SJSA1 (cell line): ENCODE measurements around the gene FGF9. TPM values are rescaled to one million over a fixed set of nuclear protein-coding genes. Genes with fewer than 3 reads are reported as not detected.

Experiments used
- DNase-seq, 2 experiments: peaks; one replicate each; pipeline ENCODE4 v3.0.0-alpha.2; 2015 to 2020; ENCODE audit warnings: low spot score in 2 of 2, low read depth in 1 of 2
- H3K27ac ChIP-seq: fragments of 250-450 bp; sonication (Bioruptor Pico); 2 replicates; pipeline ENCODE4 v1.5.1; 2020; ENCODE audit warnings: mild to moderate bottlenecking, moderate library complexity
- H3K27me3 ChIP-seq: fragments of 250-450 bp; sonication (Bioruptor Pico); replicated peaks from 2 replicates; pipeline ENCODE4 v1.5.1; 2020; ENCODE audit warnings: mild to moderate bottlenecking, moderate library complexity
- H3K36me3 ChIP-seq: fragments of 250-450 bp; sonication (Bioruptor Pico); 2 replicates; pipeline ENCODE4 v1.5.1; 2020; ENCODE audit warnings: mild to moderate bottlenecking
- H3K4me1 ChIP-seq: fragments of 250-450 bp; sonication (Bioruptor Pico); replicated peaks from 2 replicates; pipeline ENCODE4 v1.6.1; 2021; ENCODE audit warnings: mild to moderate bottlenecking
- H3K4me3 ChIP-seq: fragments of 250-450 bp; sonication (Bioruptor Pico); 2 replicates; pipeline ENCODE4 v1.5.1; 2020; ENCODE audit warnings: mild to moderate bottlenecking
- H3K9me3 ChIP-seq: fragments of 250-450 bp; sonication (Bioruptor Pico); replicated peaks from 2 replicates; pipeline ENCODE4 v1.5.1; 2020; ENCODE audit warnings: mild to moderate bottlenecking
- total RNA-seq: library from RNA; depleted of rRNA; stranded (reverse); fragments of >200 nt; shearing (Covaris generic); gene quantifications from 2 replicates; pipeline ENCODE4 v1.2.3, GENCODE V29; 2014

Gene FGF9
- total RNA-seq, 1 experiment from 2014 or later: 0.26 TPM

DNA sequence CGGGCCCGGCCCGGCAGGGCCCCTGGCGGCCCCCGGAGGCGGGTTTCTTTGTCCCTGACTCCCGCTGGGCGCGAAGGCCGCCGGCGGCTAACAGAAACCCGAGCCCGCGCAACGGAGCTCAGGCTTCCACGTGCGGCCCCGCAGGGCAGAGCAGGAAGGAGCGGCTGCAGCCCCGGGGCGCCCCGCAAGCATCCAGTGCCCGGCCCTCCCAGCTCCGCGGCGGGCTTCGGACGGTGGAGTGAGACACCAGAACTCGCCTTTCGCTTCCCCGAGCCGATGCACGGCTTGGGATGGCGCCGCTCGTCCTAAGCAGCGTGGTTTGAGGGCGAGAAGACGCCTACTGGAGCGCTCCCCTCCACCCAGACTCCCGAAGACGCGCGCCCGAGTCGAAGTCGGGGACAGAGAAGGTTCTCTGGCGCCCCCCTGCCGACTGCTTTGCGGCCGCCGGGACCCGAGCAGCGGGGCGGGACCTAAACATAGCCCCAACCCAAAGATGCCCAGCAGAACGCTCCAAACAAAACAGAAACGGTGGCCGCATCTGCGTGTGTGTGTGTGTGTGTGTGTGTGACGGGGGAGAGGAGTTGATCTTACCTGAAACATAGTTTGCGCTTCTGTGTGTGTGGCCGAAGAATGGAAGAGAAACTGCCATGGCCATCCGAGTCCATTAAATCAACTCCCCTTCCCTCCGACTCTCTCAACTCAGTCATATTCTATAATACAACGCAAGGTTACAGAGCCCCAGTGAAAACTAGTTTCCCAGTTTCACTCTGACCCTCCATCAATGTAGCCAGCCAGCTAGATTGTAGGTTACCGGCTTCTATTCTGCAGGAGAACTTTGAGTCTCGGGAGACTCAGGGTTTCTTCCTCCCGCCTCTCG is 629 bp upstream of the FGF9 start:
- H3K36me3 ChIP-seq: no peaks in the 10 kb centered on the region
- no peak overlapping the region for H3K27ac ChIP-seq
- DNase-seq: peak; percentile 61 to 74
- peaks cover 25% of the 10 kb centered on the region for H3K27me3 ChIP-seq
- no peaks in the 10 kb centered on the region for H3K9me3 ChIP-seq
- H3K4me3 ChIP-seq: peak overlapping the region; percentile 49
- H3K4me1 ChIP-seq: peaks cover 29% of the 10 kb centered on the region

DNA sequence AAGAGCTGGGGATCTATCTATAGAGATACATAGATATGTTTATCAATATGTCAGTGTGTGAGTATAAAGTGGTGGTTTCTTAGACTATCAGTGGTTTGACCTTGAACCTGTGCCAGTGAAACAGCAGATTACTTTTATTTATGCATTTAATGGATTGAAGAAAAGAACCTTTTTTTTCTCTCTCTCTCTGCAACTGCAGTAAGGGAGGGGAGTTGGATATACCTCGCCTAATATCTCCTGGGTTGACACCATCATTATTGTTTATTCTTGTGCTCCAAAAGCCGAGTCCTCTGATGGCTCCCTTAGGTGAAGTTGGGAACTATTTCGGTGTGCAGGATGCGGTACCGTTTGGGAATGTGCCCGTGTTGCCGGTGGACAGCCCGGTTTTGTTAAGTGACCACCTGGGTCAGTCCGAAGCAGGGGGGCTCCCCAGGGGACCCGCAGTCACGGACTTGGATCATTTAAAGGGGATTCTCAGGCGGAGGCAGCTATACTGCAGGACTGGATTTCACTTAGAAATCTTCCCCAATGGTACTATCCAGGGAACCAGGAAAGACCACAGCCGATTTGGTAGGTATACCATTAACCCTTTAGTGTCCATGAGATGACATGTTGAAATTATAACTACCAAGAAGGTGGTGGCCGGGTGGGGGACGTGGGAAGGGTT is 880 bp downstream of the FGF9 start:
- H3K36me3 ChIP-seq: no peaks in the 10 kb centered on the region
- H3K27me3 ChIP-seq: peaks cover 28% of the 10 kb centered on the region
- no peak for DNase-seq
- H3K9me3 ChIP-seq: no peaks in the 10 kb centered on the region
- no peak overlapping the region for H3K27ac ChIP-seq
- peaks cover 30% of the 10 kb centered on the region for H3K4me1 ChIP-seq
- H3K4me3 ChIP-seq: no peak overlapping the region

DNA sequence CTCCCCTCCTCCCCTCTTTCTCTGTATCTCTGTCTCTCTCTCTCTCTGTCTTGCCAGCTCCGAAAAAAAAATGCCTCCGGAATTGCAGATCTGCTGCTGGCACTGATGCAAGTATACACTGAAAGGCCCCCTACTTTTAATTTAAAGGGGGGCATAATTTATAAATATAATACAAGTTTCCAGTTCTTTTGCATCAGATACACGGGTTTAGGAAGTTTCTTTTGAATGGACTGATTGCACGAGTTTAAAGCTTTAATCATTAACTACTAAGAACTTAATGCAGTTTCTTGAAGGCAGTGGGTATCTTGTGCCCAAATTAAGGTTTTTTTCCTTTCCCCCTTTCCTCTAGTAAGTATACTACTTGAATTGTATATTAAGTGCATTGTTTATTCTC is 1.4 kb downstream of the FGF9 start:
- no peak overlapping the region for H3K27ac ChIP-seq
- no peak for DNase-seq
- H3K9me3 ChIP-seq: no peaks in the 10 kb centered on the region
- H3K36me3 ChIP-seq: no peaks in the 10 kb centered on the region
- peaks cover 30% of the 10 kb centered on the region for H3K4me1 ChIP-seq
- H3K4me3 ChIP-seq: no peak overlapping the region
- H3K27me3 ChIP-seq: peaks cover 28% of the 10 kb centered on the region

DNA sequence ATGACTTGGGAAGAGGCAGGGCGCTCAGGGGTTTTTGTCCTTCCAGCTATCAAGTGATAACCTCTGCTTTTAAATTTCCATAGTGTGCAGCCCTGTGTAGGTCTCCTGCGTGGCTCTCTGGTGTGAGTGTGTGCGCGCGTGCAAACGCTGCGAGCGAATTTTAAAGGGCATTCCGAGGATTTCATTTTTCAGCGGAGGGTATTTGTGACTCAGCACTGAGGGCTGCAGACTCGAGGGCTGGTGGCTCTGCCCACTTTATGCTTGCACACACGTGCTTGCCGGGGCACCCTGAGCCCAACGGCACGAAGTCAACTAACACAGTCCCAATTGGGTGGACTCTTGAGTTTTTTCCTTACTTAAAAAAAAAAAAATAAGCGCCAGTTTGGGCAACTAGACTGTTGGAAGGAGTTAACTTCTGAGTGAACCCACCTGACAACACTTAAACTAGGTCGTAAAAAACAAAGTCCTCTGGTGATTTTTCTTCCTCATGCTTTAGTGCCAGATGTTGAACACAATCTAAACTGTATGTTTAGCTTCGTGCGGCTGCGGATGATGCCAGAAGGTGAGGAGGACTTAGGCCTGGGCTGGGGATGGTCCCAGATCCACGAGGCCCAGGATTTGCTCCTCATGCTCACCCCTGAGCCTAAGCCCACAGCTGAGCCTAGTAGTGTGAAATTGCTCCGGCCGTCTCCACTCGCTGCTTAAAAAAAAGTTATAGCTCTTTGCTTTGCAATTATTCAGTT is 2.1 kb downstream of the FGF9 start:
- Histone ChIP-seq H3K36me3 (no peaks in the 10 kb centered on the region), H3K4me3 (peak overlapping the region; percentile 42), H3K9me3 (no peaks in the 10 kb centered on the region), H3K27ac (no peak overlapping the region), H3K4me1 (peaks cover 30% of the 10 kb centered on the region), H3K27me3 (peaks cover 28% of the 10 kb centered on the region)
- DNase-seq: no peak

DNA sequence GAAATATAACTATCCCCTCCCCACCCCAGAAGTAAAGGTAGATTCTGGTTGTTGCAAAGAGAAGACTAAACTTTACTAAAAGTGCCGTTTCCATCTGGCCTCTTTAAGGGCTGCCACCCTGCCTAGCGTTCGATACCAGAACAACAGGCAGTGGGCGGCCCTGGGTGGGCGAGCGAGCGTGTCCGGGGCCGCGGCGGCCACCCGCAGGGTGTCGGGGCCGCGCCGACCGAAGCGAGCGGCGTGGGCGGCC is 2.6 kb downstream of the FGF9 start:
- H3K9me3 ChIP-seq: no peaks in the 10 kb centered on the region
- peaks cover 28% of the 10 kb centered on the region for H3K27me3 ChIP-seq

DNA sequence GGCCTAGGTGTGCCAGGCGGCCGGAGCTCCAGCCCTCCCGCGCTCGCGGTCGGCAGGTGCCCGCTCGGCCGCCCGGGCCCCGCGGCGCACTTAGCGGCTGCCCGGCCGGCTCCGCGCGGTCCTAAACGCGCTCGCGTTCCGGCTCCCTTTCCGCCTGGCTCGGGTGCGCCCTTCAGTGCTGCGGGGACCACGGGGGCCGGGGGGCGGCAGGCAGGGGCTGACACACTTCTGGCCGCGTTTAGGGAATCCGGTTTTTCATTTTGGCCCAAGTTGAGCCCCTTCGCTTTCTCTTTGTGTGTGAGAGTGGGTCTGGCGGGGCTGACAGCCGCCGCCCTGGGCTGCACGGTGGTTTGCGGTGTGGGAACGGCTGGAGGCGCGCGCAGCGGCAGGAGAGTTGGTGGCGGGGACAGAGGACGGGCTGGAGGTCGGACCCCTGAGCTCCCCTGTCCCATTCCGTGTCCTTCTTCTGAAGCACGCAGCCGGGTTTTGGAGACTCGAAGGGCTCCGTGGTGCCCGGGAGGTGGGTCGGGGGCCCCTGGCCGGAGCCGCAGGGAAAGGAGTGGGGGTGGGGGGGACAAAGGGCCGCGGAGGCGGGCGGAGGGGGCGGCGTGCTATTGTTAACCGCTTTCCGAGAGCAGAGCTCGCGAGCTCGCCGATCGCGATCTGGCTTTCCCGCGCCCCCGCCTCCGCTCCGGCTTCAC is 3.1 kb downstream of the FGF9 start:
- H3K27ac ChIP-seq: no peak overlapping the region
- DNase-seq: peak in 1 of 2 experiments; percentile 28
- peaks cover 28% of the 10 kb centered on the region for H3K27me3 ChIP-seq
- H3K9me3 ChIP-seq: no peaks in the 10 kb centered on the region
- H3K4me3 ChIP-seq: peak overlapping the region; percentile 42
- H3K4me1 ChIP-seq: peaks cover 26% of the 10 kb centered on the region
- H3K36me3 ChIP-seq: no peaks in the 10 kb centered on the region

More for the DNA sequence above, 2.6 kb downstream of the FGF9 start:
- DNase-seq: no peak
- Histone ChIP-seq H3K36me3 (no peaks in the 10 kb centered on the region), H3K27ac (no peak overlapping the region), H3K4me3 (peak overlapping the region; percentile 42), H3K4me1 (peaks cover 30% of the 10 kb centered on the region)

DNA sequence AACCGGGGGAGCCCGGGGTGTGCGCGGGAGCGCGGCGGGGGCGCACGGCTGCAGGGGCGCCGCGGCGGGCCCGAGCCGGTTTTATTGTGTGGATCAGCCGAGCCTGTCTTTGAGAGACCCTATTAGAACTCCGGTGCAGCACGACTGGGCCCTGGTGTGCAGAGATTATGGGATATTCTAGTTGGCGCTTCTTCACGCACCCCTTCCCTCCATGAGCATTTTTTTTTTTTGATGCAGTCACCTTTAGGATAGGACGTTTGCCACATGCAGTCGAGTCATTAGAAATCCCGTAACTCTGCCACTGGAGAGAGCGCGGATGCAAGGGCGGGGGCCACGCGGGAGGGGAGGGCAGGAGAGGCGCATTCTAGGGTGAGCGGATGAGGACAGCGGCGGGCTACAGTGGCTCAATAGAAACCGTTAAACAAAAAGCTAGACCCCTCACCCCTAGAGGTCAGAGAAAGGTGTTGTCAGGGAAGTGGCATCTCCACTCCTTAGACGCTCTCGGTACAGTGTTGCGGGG is 3.7 kb downstream of the FGF9 start:
- H3K36me3 ChIP-seq: no peaks in the 10 kb centered on the region
- no peak for DNase-seq
- H3K27me3 ChIP-seq: peaks cover 28% of the 10 kb centered on the region
- H3K27ac ChIP-seq: no peak overlapping the region
- H3K4me1 ChIP-seq: peaks cover 21% of the 10 kb centered on the region
- peak overlapping the region; percentile 42 for H3K4me3 ChIP-seq
- no peaks in the 10 kb centered on the region for H3K9me3 ChIP-seq

DNA sequence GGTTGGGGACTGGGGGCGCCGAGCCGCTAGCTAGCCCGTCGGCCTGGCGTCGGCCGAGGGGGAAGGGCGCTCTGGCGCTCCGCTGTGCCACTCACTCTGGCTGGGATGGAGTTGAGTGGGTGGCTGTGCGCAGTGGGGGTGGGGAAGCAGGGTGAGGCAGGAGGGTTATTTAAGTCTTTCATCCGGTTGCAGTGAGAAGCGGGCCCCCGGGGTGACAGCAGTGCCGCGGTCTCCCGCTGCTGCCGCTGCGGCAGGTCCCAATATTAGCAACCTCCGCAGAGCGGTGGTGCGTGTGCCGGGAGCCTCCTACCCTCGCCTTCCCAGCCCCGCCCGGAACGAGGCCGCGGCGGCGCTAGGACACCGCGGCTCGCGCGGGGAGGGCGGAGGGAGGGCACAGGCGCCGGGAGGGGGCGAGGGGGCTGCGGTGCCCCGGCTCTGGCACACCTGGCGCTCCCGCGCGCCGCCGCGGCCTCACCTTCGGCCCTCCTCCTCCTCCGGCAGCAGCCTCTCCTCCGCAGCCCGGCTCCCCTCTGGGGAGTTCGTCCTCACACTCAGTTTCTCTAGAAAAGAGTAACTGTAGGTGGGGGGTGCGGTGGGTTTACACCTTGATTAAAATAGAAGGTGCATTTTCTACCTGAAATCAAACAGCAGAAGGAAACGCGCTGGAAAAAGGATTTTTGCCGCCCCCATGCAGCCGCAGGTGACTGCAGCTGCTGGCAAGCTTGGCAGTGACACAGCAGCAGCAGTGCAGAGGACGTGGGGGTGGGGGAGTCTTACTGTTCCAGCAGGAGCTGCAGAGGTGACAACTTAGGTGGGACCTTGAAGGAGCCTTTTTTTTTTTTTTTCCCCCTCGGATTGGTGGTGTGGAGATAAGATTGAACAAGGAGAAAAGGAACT is 4.5 kb downstream of the FGF9 start:
- peaks cover 21% of the 10 kb centered on the region for H3K4me1 ChIP-seq
- H3K9me3 ChIP-seq: no peaks in the 10 kb centered on the region
- no peak for DNase-seq
- no peak overlapping the region for H3K27ac ChIP-seq
- peak overlapping the region; percentile 28 for H3K4me3 ChIP-seq
- H3K27me3 ChIP-seq: peaks cover 28% of the 10 kb centered on the region
- no peaks in the 10 kb centered on the region for H3K36me3 ChIP-seq

DNA sequence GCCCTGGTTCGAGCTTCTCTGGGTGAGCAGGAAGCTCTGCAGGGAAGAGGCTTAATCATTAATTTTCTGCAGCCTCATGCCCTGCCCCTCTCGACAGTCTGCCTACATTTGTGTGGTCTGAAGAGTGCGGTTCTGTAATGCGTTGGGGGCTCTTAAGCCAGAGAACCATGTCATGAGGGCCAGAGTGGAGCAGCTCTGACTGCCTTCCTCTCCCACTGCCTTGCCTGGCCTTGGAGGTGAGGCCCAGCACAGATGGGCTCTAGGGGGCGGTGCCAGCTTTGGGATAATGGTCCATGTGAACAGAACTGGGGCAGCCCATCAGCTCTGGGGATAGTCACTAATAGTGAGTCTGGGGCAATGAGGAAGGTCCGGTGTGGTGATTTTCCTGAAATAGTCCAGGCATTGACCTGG is 5.7 kb downstream of the FGF9 start:
- no peaks in the 10 kb centered on the region for H3K36me3 ChIP-seq
- peaks cover 23% of the 10 kb centered on the region for H3K27me3 ChIP-seq
- no peak overlapping the region for H3K27ac ChIP-seq
- no peak for DNase-seq
- peaks cover 16% of the 10 kb centered on the region for H3K4me1 ChIP-seq
- no peaks in the 10 kb centered on the region for H3K9me3 ChIP-seq
- no peak overlapping the region for H3K4me3 ChIP-seq

DNA sequence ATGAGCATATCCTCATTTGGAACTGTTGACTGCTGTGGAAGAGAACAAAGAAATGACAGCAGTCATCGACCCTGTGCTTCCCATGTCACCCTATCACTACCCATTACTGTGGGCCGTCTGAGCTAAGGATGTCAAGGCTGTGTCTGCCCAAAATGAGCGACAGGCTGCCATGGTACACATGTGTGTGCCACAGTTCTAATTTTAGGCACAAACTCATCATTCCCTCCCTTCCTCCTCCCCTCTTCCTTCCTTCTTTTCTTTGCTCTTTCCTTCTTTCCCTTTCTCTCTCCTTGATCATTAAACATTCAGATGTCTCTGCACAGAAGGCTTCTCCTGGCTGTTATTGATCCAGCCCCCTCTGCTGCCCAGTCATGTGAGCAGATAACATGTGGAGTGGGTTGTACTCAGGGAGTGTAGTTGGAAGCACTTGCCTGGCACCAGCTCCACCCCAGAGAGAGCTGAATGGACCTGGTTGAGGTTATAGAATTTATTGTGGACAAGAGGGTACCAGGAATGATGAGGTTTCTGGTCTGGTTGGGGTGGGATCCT is 6.3 kb downstream of the FGF9 start:
- Histone ChIP-seq H3K27me3 (peaks cover 17% of the 10 kb centered on the region), H3K4me1 (peaks cover 16% of the 10 kb centered on the region)

DNA sequence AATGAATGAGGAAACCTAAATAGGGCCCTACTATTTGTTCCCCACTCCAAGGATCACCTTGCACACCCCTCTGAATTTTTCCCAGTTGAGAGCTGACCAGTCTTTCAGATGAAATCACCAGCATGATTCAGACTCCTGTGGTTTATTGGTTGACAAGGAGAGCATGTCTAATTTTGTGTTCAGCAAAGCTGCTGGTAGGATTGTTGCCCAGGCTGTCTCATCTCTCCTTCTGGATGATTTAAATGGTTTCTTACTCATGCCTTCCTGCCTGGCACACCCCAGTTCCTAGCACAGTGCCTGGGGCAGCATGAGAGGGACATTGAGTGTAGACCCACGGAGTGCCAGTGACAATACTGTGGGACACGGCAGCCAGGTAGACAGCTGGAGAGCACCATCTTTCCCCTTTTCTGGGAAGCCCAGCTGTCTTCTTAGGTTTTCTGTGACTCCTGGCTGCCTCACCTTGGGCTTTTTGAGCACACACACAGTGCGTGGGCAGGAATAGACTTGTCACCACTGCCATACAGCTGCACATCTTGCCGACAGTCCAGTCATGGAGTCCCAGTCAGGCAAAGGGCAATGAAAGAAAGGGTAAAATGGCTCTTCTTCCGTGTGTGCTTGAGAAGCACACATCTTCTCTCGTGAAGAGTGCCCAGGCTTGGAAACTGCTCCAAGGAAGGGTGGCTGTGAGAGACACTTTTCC is 12.3 kb downstream of the FGF9 start:
- Histone ChIP-seq H3K27me3 (no peaks in the 10 kb centered on the region), H3K4me1 (peaks cover 5% of the 10 kb centered on the region), H3K9me3 (no peaks in the 10 kb centered on the region), H3K27ac (no peak overlapping the region), H3K36me3 (no peaks in the 10 kb centered on the region), H3K4me3 (no peak overlapping the region)
- DNase-seq: peak; percentile 44 to 50

More for the DNA sequence above, 6.3 kb downstream of the FGF9 start:
- Histone ChIP-seq H3K9me3 (no peaks in the 10 kb centered on the region), H3K27ac (no peak overlapping the region), H3K36me3 (no peaks in the 10 kb centered on the region), H3K4me3 (no peak overlapping the region)
- no peak for DNase-seq

DNA sequence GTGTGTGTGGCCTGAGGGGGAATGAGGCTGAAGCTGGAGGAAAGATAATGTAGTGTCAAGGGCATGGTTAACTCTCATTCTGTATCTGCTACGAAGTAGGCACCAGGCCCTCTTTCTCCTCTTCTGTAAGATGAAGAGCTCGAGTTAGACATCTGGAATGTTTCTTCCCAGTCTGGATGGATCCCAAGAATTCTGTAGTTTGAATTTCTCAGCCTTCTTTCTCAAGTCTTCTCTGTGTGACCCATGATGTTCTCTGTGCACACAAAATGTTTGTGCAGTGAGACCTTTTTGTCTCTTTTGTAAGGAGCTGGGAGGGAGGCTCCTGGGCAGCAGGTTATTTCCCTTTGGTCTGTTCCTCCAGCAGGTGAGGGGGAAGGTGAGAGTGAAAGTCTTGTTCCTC is 13.7 kb downstream of the FGF9 start:
- no peak for DNase-seq
- no peak overlapping the region for H3K27ac ChIP-seq
- no peaks in the 10 kb centered on the region for H3K36me3 ChIP-seq
- H3K9me3 ChIP-seq: no peaks in the 10 kb centered on the region
- H3K4me1 ChIP-seq: peaks cover 5% of the 10 kb centered on the region
- H3K4me3 ChIP-seq: no peak overlapping the region
- H3K27me3 ChIP-seq: no peaks in the 10 kb centered on the region
